OCI-LY1 (cell line): ENCODE data around the gene OR10K2.

Source experiments
- EZH2 ChIP-seq: fragments of 200-600 bp; sonication (generic), shearing (Covaris generic); IDR thresholded peaks from 2 replicates; pipeline ENCODE4 v1.8.0; 2017; ENCODE audit warnings: borderline replicate concordance, mixed run types, mild to moderate bottlenecking, antibody characterized with exemption, low read length, moderate library complexity, mixed read lengths
- TF ChIP-seq, protein P1 (sequence below): fragments of 200-600 bp; sonication (generic), shearing (Covaris generic); IDR thresholded peaks from 2 replicates; pipeline ENCODE4 v1.5.1; 2017; ENCODE audit warnings: mild to moderate bottlenecking, antibody characterized with exemption, low read length, moderate library complexity, mixed read lengths

GRCh38 chr1:158396646-158397045 is 29.4 kb downstream of the OR10K2 start:
- TF ChIP-seq, protein P1, sequence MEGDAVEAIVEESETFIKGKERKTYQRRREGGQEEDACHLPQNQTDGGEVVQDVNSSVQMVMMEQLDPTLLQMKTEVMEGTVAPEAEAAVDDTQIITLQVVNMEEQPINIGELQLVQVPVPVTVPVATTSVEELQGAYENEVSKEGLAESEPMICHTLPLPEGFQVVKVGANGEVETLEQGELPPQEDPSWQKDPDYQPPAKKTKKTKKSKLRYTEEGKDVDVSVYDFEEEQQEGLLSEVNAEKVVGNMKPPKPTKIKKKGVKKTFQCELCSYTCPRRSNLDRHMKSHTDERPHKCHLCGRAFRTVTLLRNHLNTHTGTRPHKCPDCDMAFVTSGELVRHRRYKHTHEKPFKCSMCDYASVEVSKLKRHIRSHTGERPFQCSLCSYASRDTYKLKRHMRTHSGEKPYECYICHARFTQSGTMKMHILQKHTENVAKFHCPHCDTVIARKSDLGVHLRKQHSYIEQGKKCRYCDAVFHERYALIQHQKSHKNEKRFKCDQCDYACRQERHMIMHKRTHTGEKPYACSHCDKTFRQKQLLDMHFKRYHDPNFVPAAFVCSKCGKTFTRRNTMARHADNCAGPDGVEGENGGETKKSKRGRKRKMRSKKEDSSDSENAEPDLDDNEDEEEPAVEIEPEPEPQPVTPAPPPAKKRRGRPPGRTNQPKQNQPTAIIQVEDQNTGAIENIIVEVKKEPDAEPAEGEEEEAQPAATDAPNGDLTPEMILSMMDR = no peak
- no peak for TF ChIP-seq EZH2
